ENCODE results near the gene CCNQ.

- no peak for TF ChIP-seq CTCF (IDR thresholded peaks at IDR 0.05 in 2 of 3, conservative IDR thresholded peaks at IDR 0.05 in 1 of 3; ENCODE audit: borderline replicate concordance in 1 of 3, insufficient read depth in 1 of 3, low read depth in 2 of 3, low read length in 2 of 3)
- TF ChIP-seq ATF3 (IDR thresholded peaks at IDR 0.05), result no peak
- TF ChIP-seq SIN3A (IDR thresholded peaks at IDR 0.05; ENCODE audit: low read depth), result no peak
- no peak for TF ChIP-seq SP1 (IDR thresholded peaks at IDR 0.05; ENCODE audit: low read depth)
- TF ChIP-seq REST (IDR thresholded peaks at IDR 0.05; ENCODE audit: low read depth), result no peak
- TF ChIP-seq POLR2A (IDR thresholded peaks at IDR 0.05; ENCODE audit: borderline replicate concordance, extremely low read depth, insufficient read depth, insufficient read length), result no peak
- no peak for TF ChIP-seq EZH2 (IDR thresholded peaks at IDR 0.05)
- TF ChIP-seq MAX (IDR thresholded peaks at IDR 0.05), result no peak
- no peak for TF ChIP-seq RAD21 (IDR thresholded peaks at IDR 0.05; ENCODE audit: low read depth)
- no peak for TF ChIP-seq FOSL1 (IDR thresholded peaks at IDR 0.05; ENCODE audit: low read depth)
- no peak for TF ChIP-seq EZH2phosphoT487 (IDR thresholded peaks at IDR 0.05; ENCODE audit: borderline replicate concordance)
- no peak for TF ChIP-seq EGR1 (IDR thresholded peaks at IDR 0.05; ENCODE audit: low read depth)
Observed at GRCh38 chrX:153646620-153647373, 47.9 kb upstream of the CCNQ start, which contains the start of gene DUSP9.
